Activated effector memory CD4-positive, alpha-beta T cell treated with Interleukin-2 at 50 U/mL for 16 hours (primary cell): Measurements from ENCODE around the gene CHST8.
"Not testable (repeated sequence)": the region's sequence is repeated elsewhere in the genome, so short reads cannot be mapped to it uniquely, and the experiment has no call there.

Source experiments
- DNase-seq: peaks from one replicate; pipeline ENCODE4 v3.0.0-alpha.2; 2020

Gene CHST8

DNA sequence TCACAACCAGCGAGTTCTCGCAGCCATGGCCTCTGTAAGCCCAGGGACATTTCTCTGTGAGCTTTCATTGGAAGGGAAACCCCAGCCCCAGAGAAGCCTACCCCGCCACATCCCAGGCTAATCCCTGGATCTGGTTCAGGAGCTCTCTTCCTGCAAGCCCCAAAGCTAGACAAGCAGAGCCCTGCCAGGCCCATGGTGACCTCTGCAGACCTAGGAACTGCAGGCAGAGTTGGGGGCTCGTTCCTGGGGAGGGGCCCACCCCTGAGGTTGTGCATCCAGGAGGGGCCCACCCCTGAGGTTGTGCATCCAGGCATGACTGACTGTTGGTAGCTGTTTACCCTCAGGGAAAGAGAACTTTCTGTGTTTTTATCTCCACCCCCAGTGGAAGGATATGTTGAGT is 196.7 kb downstream of the CHST8 start:
- DNase-seq = no peak

- not testable (repeated sequence) for DNase-seq
These were observed 197.3 kb downstream of the CHST8 start for GRCh38 chr19:33819078-33819477.

DNA sequence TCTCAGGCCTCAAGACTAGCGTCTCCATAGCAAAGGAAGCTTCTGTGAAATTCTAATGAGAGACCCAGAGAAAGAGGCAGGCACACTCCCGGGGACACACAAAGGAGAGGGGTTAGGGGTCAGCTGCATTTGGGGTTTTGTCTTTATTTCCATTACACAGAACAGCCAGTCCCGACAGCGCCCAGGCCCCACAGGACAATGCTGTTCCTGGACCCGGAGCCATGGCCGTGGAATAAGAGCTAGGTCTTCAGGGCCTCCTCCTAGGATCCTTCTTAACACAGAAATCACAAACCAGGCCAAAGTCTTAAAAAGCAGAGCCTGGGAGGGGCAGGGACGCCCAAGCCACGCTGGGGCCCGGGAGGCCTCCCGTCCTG is 197.7 kb downstream of the CHST8 start:
- no peak for DNase-seq

DNA sequence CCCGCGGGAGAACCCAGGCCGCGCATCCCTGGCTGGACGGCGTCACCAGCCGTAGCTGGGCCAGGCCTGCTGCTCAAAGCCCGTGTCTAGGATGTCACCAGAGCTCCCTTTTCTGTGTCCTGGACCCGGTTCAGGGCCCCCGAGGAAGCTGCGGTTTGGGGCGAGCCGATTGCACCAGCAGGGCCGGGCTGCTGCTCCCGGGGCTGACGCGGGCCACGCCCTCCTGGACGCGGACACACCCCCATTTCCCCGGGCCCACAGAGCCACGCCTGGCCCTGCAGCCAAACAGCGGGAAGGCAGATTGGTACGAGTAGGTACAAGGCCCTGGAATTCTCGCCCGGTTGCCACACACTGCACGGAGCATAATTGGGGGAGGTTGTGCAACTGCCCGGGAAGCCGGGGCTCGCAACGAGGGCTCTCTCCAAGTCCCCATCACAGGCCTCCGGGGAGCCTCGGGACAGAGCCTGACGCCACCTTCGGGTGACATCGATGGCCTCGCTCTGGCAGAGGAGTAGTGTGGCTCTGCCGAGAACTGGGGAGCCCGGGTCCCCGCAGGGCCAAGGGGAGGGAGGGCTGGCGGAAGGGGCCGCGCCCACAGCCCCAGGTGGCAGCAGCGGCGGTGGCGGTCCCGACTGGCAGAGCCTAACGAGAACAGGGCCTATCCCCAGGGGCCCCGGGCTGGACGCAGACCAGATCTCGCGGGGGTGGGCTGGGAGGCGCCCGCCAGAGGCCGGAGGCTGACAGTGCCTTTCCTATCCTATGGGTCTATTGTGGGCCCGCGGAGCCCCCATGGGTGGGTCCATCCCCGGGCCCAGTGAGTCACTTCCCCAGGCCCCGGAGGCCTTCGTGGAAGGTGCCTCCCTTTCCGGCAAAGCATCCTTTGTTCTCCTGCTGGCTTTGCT is 198.4 kb downstream of the CHST8 start:
- peak; percentile 69 for DNase-seq

GRCh38 chr19:33821871-33822270 is 200.1 kb downstream of the CHST8 start:
- DNase-seq = no peak
